Stimulated activated CD4-positive, alpha-beta T cell treated with anti-CD3 and anti-CD28 coated beads, Interleukin-15, amount 100 ng/mL, for 48 hours (primary cell): ENCODE data around the gene PC.
"Not testable (repeated sequence)": the region's sequence is repeated elsewhere in the genome, so short reads cannot be mapped to it uniquely, and the experiment has no call there.

Experiments
- DNase-seq, 2 donors: peaks; one replicate each; pipeline ENCODE4 v3.0.0-alpha.2; 2020; ENCODE audit warnings: low read depth in 2 of 2

The PC gene

DNA sequence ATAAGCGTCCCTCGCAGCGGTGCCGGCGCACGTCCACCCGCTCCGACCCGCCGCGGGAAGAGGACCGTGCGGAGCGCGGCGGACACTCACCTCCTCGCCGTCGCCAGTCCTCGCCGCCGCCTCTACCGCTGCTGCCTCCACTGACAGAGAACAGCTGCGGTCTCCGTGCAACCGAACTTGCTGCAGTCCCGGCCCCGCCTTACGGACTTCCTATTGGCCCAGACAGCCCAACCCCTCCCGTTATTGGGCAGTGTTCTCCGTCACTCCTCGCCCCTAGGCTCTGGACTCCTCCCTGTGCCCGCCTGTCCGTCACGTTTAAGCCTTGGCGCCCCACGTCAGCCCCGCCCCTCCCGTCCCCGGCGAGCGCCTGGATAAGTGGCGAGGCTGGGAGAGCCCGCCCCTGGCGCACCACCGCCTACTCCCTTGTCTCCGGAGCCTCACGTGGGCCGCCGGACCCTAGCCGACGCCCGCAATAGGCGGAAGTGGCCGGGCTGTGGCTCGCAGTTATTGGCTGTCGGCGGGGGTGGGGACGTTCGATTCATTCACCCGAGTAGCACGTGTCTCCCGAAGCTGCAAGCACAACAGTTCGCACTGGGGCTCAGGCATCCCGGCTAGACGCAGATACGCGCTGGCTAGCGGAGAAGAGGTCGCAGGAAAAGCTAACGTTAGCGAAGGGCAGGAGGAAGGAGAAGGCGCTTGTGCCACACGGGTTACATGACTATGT lies at the start of gene PC:
TSS of gene PC (minus strand) at position 152 of the 724 bp plus-strand sequence. CDS start 86,224 bp downstream, outside the sequence.
- peak; percentile 96 to 98 for DNase-seq

DNA sequence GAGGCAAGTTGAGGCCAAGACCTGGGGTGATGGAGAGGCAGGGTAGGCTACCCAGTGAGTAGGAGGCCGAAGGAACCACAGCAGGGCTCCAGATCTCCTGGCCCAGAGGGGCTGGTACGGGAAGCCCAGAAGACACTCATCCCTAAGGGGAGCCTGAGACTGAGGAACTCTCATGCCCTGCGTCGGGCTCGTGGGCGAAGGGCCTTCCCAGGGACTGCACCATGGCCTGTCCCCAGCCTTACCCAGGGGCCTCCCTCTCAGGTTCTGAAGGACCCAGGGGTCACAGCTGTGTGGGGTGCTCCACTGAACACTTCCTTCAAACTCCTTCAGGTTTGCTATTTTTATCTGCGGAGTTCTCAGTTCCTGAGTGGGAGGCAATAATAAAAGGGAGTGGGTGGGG lies 48.9 kb upstream of the PC start:
- no peak for DNase-seq

DNA sequence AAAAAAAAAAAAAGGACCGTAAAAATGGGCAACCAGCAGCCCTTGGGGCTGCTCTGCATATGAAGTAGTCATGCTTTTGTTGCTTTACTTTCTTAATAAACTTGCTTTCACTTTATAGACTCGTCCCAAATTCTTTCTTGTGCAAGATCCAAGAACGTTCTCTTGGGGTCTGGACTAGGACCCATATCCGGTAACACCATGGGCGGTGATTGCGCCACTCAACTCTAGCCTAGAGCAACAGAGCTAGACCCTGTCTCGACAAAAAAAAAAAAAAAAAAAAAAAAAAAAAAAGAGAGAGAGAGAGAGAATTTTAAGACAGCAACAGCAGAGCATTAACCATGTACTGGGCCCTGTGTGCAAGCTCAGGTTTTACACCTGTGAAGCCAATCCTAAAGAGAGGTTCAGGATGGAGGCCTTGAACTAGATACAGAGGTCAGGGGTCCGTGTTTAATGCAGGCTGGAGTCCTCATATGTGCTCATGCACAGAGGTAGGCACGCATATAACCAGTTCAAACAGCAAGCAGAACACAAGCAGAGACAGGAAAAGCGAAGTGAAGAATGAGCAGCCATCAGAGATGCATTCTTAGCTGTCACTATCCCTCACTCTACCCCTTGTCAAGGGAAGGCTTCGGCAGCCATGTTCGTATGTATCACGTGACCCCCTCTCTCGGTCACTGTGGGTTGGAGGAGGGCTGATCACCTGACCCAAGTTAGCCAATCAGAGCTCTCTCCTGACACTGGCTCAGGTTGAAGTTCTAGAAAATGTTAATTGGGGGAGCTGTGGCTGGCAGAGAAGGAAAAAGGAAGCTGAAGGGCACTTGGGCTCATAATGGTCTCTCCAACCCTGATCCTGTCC lies 48.1 kb upstream of the PC start:
- peak in 1 of 2 donors; percentile 27 for DNase-seq

GRCh38 chr11:67005200-67005599 lies 47.0 kb upstream of the PC start:
- DNase-seq: not testable (repeated sequence)

DNA sequence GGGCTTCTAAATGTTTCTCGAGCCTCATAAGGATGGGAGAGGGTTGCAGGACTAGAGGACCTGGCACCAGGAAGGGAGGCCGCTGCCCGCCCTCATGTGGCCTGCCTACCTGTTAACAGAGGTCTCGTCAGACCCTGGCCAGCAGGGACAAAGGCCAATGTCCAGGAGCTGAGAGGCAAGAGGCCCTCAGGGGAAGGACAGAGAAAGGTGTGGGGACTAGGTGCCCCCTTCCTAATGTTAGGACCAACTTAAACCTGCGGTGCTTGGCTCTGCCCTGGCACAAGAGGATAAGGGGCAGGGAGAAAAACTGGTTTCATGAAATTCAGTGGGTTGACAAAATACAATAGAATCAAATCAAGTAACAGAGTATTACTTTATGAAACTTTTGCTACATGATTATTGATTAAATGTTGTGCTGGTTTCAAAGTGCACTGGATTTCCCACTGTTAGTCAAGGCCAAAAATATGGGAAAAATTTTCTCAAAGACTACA lies 44.8 kb upstream of the PC start:
- DNase-seq: no peak

GRCh38 chr11:67002297-67002913 lies 44.2 kb upstream of the PC start:
- no peak for DNase-seq

DNA sequence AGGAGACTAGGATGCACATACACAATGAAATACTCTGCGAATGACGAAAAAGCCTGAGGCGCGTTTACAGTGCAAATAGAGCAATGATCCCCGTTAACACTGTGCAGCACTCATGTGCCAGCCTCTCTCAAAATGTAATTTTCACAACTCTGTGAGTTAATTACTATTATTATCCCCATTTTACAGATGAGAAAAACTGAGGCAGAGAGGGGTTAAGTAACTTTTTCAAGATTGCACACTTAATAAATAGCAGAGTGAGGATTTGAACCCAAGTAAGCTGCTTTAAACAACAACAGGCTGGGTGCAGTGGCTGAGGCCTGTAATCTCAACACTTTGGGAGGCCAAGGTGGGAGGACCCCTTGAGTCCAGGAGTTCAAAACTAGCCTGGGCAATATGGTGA lies 43.1 kb upstream of the PC start:
- DNase-seq: no peak

DNA sequence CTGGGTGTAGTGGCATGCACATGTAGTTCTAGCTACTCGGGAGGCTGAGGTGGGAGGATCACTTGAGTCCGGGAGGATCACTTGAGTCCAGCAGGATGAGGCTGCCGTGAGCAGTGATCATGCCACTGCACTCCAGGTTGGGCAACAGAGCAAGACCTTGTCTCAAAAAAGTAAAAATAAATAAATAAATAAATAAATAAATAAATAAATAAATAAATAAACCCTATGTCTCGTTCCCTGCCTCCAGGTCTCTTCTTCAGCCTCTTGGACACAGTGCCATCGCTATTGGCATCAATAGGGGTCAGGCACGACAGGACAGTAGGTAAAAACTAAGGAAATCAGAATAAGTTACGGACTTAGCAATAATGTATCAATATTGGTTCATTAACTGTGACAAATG lies 41.4 kb upstream of the PC start:
- no peak for DNase-seq

- DNase-seq: no peak
These were observed 38.6 kb upstream of the PC start for GRCh38 chr11:66996609-66997273.

GRCh38 chr11:66992041-66992440 lies 33.9 kb upstream of the PC start:
- no peak for DNase-seq

DNA sequence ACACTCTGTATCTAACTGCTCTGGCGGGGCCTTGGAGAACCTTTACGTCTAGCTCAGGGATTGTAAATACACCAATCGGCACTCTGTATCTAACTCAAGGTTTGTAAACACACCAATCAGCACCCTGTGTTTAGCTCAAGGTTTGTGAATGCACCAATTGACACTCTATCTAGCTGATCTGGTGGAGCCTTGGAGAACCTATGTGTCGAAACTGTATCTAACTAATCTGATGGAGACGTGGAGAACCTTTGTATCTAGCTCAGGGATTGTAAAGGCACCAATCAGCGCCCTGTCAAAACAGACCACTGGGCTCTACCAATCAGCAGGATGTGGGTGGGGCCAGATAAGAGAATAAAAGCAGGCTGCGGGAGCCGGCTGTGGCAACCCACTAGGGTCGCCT lies 31.2 kb upstream of the PC start:
- DNase-seq: not testable (repeated sequence)

- DNase-seq: not testable (repeated sequence)
These were observed 30.6 kb upstream of the PC start for GRCh38 chr11:66988741-66989140.

DNA sequence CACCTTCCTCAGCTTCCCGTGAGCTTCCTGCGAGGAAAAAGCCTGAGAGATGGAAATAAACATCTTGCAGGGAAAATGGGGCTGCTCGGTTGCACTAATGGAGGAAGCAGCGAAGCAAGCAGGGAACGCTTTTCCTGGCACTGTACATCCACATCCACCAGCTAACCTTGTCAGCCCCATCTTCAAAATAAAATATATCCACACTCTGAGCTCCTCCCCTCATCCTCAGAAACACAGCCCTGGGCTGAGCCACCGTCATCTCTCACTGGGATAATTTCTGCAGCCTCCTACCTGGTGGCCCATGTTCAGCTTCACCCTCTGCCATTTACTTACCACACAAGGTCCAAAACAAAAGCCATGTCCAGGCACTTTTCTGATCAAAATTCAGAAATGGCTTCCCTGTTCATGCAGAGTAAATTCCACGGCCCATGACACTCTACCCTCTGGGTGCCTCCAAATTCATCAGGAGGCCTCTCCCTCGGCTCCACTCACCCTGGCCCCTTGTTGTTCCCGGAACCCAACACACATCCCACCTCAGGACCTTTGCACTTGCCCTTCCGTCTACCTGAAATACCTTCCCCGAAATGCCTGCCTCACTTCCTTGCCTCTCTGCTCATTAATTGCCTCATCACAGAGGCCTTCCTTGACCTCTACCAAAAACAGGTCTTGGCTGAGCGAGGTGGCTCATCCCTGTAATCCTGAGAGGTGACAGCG lies 29.9 kb upstream of the PC start:
- DNase-seq: no peak

GRCh38 chr11:66987158-66987620 lies 29.0 kb upstream of the PC start:
- no peak for DNase-seq

DNA sequence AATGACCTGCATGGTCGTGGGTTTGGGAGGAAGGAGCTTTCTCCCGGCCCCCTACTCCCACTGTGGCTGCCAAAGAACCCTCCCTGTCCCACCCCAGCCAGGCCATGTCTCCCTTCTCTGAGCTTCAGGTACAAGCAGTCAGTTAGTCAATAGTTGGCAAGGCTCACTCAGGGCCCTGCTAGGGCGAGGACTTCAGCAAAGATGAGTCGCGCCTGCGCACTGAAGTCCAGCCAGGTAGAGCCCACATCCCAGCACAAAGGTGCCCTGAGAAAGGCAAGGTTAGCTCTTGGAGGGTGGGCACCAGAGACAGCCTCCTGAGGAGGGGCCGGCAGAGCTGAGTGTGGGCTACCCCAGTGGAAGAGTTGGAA lies 28.0 kb upstream of the PC start:
- DNase-seq: no peak

- no peak for DNase-seq
These were observed 27.5 kb upstream of the PC start for GRCh38 chr11:66985508-66986177.

GRCh38 chr11:66983275-66983924 lies 25.2 kb upstream of the PC start:
- no peak for DNase-seq

DNA sequence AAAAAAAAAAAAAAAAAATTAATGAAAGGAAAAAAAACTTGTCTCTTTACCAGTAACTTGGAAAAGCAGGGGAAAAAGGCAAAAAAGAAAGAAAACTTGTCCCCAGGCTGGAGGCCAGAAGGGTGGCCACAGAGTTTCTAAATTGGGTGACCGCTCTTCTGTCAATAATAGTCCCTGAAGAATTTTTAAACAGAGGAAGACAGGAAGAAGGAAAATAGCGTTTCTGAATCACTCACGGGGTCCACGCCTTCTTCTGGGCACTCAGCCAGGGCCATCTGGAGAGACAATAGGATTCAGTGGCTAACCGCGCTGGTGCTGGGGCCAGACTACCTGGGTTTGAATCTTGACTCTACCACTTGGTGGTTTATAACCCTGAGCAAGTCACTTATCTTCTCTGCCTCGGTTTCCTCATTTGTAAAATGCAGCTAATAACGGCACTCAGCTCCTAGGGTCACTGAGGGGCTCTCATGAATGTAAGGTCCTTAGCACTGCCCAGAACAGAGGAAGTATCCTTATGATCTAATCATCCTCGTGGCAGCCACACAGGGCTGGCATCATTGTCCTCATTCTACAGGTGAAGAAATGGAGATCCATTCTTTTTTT lies 23.9 kb upstream of the PC start:
- no peak for DNase-seq

DNA sequence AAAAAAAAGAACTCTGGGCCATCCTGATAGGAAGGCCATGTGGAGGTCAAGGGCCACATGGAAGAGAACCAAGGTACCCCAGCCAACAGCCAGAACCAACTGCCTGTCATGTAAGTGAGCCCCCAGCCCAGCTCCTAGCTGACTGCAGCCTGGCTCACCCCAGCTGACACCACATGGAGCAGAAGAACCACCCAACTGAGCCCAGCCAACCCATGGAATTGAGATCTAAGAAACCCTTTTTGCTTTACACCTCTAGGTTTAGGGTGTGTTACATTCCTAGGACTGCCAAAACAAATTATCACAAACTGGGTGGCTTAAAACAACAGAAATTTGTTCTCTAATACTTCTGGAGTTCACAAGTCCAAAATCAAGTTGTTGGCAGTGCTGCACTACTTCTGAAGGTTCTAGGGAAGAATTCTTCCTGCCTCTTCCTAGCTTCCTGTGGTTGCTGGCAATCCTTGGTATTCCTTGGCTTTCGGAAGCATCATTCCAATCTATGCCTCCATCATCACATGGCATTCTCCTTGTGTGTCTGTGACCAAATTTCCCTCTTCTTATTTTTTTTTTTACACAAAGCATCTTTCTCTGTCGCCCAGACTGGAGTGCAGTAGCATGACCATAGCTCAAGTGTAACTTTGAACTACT lies 21.3 kb upstream of the PC start:
- DNase-seq: no peak
